HEK293T (cell line): ENCODE data around the gene ANXA5.
"Not testable (repeated sequence)": the region's sequence is repeated elsewhere in the genome, so short reads cannot be mapped to it uniquely, and the experiment has no call there.

Source experiments
- CTCF ChIA-PET: fragments of 350-600 bp; formaldehyde crosslinking; extraction: SDS; loops from one replicate; lab custom pipeline; 2021; ENCODE audit warnings: antibody characterized with exemption, inconsistent platforms; lab: Yijun Ruan, JAX
- POLR2A ChIA-PET: fragments of 350-600 bp; formaldehyde crosslinking; extraction: SDS; loops from one replicate; lab custom pipeline; 2020; ENCODE audit warnings: antibody characterized with exemption, inconsistent platforms; lab: Yijun Ruan, JAX
- DNase-seq: peaks from one replicate; pipeline ENCODE4 v3.0.0; 2012; ENCODE audit warnings: mixed read lengths; ENCODE audit errors: extremely low spot score
- ARNT ChIP-seq: fragments of 450-650 bp; IDR thresholded peaks from 2 replicates; pipeline ENCODE4 v1.6.1; 2017; ENCODE audit warnings: mild to moderate bottlenecking
- BHLHE40 ChIP-seq: fragments of 450-650 bp; IDR thresholded peaks from 2 replicates; pipeline ENCODE4 v1.6.1; 2016; ENCODE audit warnings: mild to moderate bottlenecking, moderate library complexity, borderline replicate concordance
- CTBP1 ChIP-seq: fragments of 450-650 bp; IDR thresholded peaks from 2 replicates; pipeline ENCODE4 v1.6.1; 2016; ENCODE audit warnings: borderline replicate concordance
- ELF4 ChIP-seq: fragments of 450-650 bp; IDR thresholded peaks from 2 replicates; pipeline ENCODE4 v1.6.1; 2017; ENCODE audit warnings: antibody characterized with exemption
- FOXA1 ChIP-seq: fragments of 450-650 bp; IDR thresholded peaks from 2 replicates; pipeline ENCODE4 v1.6.1; 2016; ENCODE audit warnings: mild to moderate bottlenecking
- FOXK2 ChIP-seq: fragments of 450-650 bp; IDR thresholded peaks from 2 replicates; pipeline ENCODE4 v1.6.1; 2016; ENCODE audit warnings: mild to moderate bottlenecking
- FOXM1 ChIP-seq: fragments of 450-650 bp; IDR thresholded peaks from 2 replicates; pipeline ENCODE4 v1.6.1; 2017; ENCODE audit warnings: mild to moderate bottlenecking, borderline replicate concordance
- HDGF ChIP-seq: fragments of 450-650 bp; IDR thresholded peaks from 2 replicates; pipeline ENCODE4 v1.6.1; 2017; ENCODE audit warnings: antibody characterized with exemption, borderline replicate concordance
- L3MBTL2 ChIP-seq: fragments of 450-650 bp; conservative IDR thresholded peaks from 2 replicates; pipeline ENCODE4 v1.6.1; 2016; ENCODE audit warnings: mild to moderate bottlenecking
- LEF1 ChIP-seq: fragments of 450-650 bp; IDR thresholded peaks from 2 replicates; pipeline ENCODE4 v1.6.1; 2017; ENCODE audit warnings: mild to moderate bottlenecking, borderline replicate concordance
- NFRKB ChIP-seq: fragments of 450-650 bp; IDR thresholded peaks from 2 replicates; pipeline ENCODE4 v1.6.1; 2016; ENCODE audit warnings: mild to moderate bottlenecking, moderate library complexity
- SP1 ChIP-seq: fragments of 450-650 bp; IDR thresholded peaks from 2 replicates; pipeline ENCODE4 v1.6.1; 2017
- SUZ12 ChIP-seq: fragments of 450-650 bp; IDR thresholded peaks from 2 replicates; pipeline ENCODE4 v1.6.1; 2016; ENCODE audit warnings: mild to moderate bottlenecking
- TARDBP ChIP-seq: fragments of 450-650 bp; IDR thresholded peaks from 2 replicates; pipeline ENCODE4 v1.6.1; 2016
- ZNF384 ChIP-seq: fragments of 450-650 bp; IDR thresholded peaks from 2 replicates; pipeline ENCODE4 v1.6.1; 2016
- TF ChIP-seq, protein P1 (sequence below): fragments of 450-650 bp; IDR thresholded peaks from 2 replicates; pipeline ENCODE4 v1.6.1; 2016

The ANXA5 gene

DNA sequence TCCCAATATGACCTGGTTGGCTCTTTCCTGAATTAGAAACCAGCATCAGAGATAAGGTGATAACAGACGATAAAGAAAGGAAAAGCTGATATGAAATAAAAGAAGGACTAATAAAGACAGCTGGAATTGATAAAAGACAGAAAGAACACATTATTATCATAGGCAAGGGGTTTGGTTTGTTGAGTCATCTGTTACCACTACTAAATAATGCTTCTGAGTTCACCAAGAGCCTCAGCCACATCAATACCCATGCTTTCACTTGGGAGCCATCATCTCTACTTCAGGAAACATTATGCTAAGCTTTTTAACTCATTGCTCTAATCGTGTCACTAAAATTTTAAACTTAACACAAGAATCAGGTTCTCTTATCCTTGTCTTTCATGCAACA lies 27.6 kb downstream of the ANXA5 start:
- ChIA-PET CTCF (no interaction called here), POLR2A (no interaction called here)
- DNase-seq: no peak
- TF ChIP-seq ARNT: no peak
- TF ChIP-seq FOXK2: no peak
- no peak for TF ChIP-seq BHLHE40
- TF ChIP-seq, protein P1, sequence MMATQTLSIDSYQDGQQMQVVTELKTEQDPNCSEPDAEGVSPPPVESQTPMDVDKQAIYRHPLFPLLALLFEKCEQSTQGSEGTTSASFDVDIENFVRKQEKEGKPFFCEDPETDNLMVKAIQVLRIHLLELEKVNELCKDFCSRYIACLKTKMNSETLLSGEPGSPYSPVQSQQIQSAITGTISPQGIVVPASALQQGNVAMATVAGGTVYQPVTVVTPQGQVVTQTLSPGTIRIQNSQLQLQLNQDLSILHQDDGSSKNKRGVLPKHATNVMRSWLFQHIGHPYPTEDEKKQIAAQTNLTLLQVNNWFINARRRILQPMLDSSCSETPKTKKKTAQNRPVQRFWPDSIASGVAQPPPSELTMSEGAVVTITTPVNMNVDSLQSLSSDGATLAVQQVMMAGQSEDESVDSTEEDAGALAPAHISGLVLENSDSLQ: no peak
- no peak for TF ChIP-seq SP1
- TF ChIP-seq NFRKB: no peak
- TF ChIP-seq ZNF384: no peak
- no peak for TF ChIP-seq FOXA1
- TF ChIP-seq L3MBTL2: no peak
- no peak for TF ChIP-seq FOXM1
- TF ChIP-seq LEF1: no peak
- TF ChIP-seq CTBP1: no peak

DNA sequence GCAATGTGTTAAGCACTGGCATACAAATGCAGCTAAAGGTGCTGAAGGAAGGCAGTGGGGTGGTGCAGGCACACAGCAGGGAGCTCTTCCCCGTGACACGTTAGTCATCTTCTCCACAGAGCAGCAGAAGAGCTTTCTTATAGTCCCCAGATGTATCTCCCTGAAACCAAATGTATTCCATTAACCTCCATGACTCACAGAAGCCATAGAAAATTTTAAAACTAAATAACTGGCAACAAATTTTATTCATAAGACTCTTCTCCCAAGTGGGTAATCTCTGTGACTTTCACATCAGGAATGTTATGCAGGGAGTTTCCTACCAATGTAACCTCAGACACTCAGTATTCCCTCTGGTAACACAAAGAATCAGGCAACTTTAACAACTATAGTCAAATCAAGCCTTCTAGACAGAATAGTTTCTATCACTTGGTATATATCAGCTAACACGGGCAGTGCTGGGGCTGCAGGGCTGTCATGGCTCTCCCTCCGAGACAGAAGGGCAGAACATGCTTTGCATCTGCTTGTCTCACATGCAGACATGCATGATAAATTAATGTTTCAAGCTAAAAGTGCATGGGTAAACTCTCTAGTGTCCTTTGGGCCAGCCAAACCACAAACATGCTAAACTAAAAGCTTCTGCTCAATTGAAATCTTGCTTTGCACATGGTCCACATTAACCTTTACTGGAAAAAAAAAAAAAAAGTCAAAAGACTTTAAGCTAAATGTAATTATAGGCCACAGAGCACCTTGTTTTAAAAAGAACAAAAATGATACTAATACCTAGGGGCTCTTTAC lies 28.2 kb downstream of the ANXA5 start:
- TF ChIP-seq TARDBP (no peak), SP1 (no peak), FOXK2 (no peak), L3MBTL2 (no peak), NFRKB (no peak), LEF1 (no peak)
- no peak for DNase-seq
- POLR2A ChIA-PET: no interaction called here
- CTCF ChIA-PET: no interaction called here

DNA sequence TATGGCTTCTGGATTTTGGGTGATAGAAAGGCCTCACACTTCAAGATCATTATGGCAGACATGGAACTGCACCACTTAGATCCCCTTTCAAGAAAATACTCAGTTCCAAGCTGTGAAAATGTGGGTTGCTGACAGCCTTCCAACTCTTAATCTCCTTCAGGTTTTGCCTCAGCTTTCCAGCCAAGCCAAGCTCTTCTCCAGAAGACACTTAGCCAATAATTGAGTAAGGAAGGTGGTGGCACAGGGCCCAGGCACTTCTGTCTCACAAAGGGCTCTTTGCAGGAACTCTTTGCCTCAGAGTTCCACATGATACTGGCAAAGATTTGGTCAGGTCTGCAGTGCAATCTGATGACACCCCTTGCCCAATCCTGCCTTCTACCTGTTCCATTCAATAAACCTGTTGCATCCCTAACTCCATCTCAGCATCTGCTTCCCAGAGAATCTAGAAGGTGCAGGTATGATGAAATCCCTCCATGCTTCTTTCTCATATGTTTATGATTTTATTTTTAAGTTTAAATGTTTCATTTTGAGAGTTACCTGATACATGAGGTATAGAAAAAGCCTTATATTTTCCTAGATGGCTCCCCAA lies 30.6 kb downstream of the ANXA5 start:
- ChIA-PET CTCF (no interaction called here), POLR2A (no interaction called here)

DNA sequence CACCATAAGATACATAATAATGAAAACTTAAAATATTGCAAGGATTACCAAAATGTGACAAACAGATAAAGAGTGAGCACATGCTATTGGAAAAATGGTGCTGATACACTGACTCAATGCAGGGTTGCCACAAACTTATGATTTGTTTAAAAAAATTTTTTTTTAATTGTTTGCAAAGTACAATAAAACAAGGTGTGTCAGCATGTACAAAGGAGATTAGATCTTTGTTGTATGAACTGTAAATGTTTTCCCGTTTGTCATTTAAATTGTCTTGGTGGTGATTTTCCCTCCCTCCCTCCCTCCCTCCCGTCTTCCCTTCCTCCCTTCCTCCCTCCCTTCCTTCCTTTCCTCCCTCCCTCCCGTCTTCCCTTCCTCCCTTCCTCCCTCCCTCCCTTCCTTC lies 31.4 kb downstream of the ANXA5 start:
- ChIA-PET POLR2A (no interaction called here), CTCF (no interaction called here)
- DNase-seq: no peak
- TF ChIP-seq ZNF384 (no peak), CTBP1 (no peak), ELF4 (no peak), TARDBP (no peak), NFRKB (no peak), L3MBTL2 (no peak), FOXM1 (no peak), FOXK2 (no peak)

More for the DNA sequence above, 30.6 kb downstream of the ANXA5 start:
- DNase-seq: no peak
- no peak for TF ChIP-seq SUZ12
- TF ChIP-seq FOXA1: no peak
- no peak for TF ChIP-seq LEF1
- TF ChIP-seq ZNF384: no peak
- no peak for TF ChIP-seq ARNT
- TF ChIP-seq L3MBTL2: no peak
- no peak for TF ChIP-seq HDGF
- no peak for TF ChIP-seq ELF4

DNA sequence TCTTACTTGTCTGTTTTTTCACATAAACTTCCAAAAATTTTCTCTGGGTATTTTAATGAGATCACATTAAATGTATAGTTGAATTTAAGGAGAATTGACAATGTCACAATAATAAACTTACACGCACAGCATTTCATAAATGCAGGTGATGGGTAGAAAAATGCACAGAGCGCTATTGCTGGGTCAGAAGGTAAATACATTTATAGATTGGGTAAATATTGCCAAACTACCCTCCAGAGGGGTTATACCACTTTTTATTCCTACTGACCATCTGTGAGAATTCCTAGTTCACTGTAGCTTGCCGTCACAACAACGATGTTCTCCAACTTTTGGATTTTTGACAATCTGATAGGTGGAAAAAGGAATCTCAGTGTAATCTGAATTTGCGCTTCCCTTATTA lies 34.6 kb downstream of the ANXA5 start:
- ChIA-PET POLR2A (no interaction called here), CTCF (no interaction called here)
- TF ChIP-seq FOXM1 (no peak), CTBP1 (no peak), SUZ12 (no peak), ELF4 (no peak), BHLHE40 (no peak), L3MBTL2 (no peak), TARDBP (no peak), ARNT (no peak), LEF1 (no peak), NFRKB (no peak), FOXK2 (no peak), SP1 (no peak), FOXA1 (no peak), HDGF (no peak), ZNF384 (no peak)
- TF ChIP-seq, protein P1: no peak
- no peak for DNase-seq

DNA sequence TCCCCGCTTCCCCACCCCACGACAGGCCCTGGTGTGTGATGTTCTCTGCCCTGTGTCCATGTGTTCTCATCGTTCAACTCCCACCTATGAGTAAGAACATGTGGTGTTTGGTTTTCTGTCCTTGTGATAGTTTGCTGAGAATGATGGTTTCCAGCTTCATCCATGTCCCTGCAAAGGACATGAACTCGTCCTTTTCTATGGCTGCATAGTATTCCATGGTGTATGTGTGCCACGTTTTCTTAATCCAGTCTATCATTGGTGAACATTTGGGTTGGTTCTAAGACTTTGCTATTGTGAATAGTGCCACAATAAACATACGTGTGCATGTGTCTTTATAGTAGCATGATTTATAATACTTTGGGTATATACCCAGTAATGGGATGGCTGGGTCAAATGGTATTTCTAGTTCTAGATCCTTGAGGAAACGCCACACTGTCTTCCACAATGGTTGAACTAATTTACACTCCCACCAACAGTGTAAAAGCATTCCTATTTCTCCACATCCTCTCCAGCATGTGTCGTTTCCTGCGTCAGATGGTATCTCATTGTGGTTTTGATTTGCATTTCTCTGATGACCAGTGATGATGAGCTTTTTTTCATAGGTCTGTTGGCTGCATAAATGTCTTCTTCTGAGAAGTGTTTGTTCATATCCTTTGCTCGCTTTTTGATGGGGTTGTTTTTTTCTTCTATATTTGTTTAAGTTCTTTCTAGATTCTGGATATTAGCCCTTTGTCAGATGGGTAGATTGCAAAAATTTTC lies 36.4 kb downstream of the ANXA5 start:
- CTCF ChIA-PET, DNase-seq, POLR2A ChIA-PET: not testable (repeated sequence)

DNA sequence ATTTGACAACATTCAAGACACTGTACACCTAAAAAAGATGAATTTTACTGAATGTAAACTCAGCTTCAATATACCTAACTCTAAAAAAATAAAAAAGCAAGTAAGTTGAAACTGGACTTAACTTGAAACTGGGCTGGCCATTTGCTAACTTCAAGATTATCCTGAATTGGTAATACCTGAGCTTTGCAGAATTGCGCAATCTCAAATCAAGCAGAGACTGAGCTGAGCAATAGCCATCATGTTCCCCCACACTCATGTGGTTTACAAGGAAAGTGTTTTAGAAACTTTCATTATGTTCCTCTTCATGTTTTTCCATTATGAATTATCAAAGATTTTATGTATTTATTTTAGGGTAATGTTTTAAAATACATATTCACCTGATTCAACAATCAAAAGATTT lies 38.7 kb downstream of the ANXA5 start:
- TF ChIP-seq HDGF (no peak), NFRKB (no peak), ZNF384 (no peak), L3MBTL2 (no peak), CTBP1 (no peak), ARNT (no peak), SUZ12 (no peak), LEF1 (no peak), FOXK2 (no peak), ELF4 (no peak), FOXA1 (no peak), TARDBP (no peak), BHLHE40 (no peak), SP1 (no peak), FOXM1 (no peak)
- TF ChIP-seq, protein P1: no peak
- DNase-seq: no peak
- POLR2A ChIA-PET: no interaction called here
- CTCF ChIA-PET: interaction anchor here (0.5 to 2.3 kb wide), 3 partner anchors 91 to 467 kb away, joined by 3 to 11 read pairs (median 3); no protein-coding TSS in a partner anchor
